Liver (tissue), 9 donors: ENCODE measurements around the gene POFUT1. TPM values are rescaled to one million over a fixed set of nuclear protein-coding genes. Genes with fewer than 3 reads are reported as not detected.

ENCODE experiments used
- DNase-seq: peaks from one replicate; pipeline ENCODE4 v3.0.0-alpha.2; 2017; ENCODE audit warnings: low spot score
- H3K27ac ChIP-seq, 2 donors: one replicate each; pipeline ENCODE4 v1.7.0; 2013; ENCODE audit warnings: inconsistent platforms in 2 of 2, low read length in 2 of 2, control low read depth in 1 of 2, low read depth in 1 of 2, mild to moderate bottlenecking in 1 of 2
- H3K27me3 ChIP-seq, 4 donors: one replicate each; pipeline versions ENCODE4 v1.6.1 to v1.7.0; 2013; ENCODE audit warnings: low read length in 3 of 4, inconsistent platforms in 1 of 4, mild to moderate bottlenecking in 1 of 4, moderate library complexity in 1 of 4; ENCODE audit not compliant: control insufficient read depth in 4 of 4, insufficient read depth in 4 of 4
- H3K36me3 ChIP-seq, 4 donors: one replicate each; pipeline versions ENCODE4 v1.6.1 to v1.7.0; 2013; ENCODE audit warnings: low read length in 3 of 4, mild to moderate bottlenecking in 3 of 4, low read depth in 1 of 4, moderate library complexity in 1 of 4; ENCODE audit not compliant: control insufficient read depth in 4 of 4, insufficient read depth in 3 of 4
- H3K4me1 ChIP-seq, 4 donors: one replicate each; pipeline versions ENCODE4 v1.6.1 to v1.7.0; 2013; ENCODE audit warnings: low read length in 3 of 4, mild to moderate bottlenecking in 3 of 4, moderate library complexity in 1 of 4; ENCODE audit not compliant: control insufficient read depth in 4 of 4, insufficient read depth in 4 of 4
- H3K4me3 ChIP-seq, 3 donors: one replicate each; pipeline versions ENCODE4 v1.6.1 to v1.7.0; 2013; ENCODE audit warnings: low read length in 3 of 3, control low read depth in 1 of 3, low read depth in 1 of 3, mild to moderate bottlenecking in 1 of 3
- H3K9ac ChIP-seq, 2 donors: one replicate each; pipeline ENCODE4 v1.7.0; 2013; ENCODE audit warnings: low read length in 2 of 2, mild to moderate bottlenecking in 2 of 2, moderate library complexity in 2 of 2, control low read depth in 1 of 2, low read depth in 1 of 2
- H3K9me3 ChIP-seq, 4 donors: one replicate each; pipeline versions ENCODE4 v1.6.1 to v1.7.0; 2013; ENCODE audit warnings: low read length in 3 of 4; ENCODE audit not compliant: control insufficient read depth in 4 of 4
- CTCF ChIP-seq: fragments of 150-350 bp; IDR thresholded peaks from 2 replicates; pipeline ENCODE4 v1.5.1; 2017; ENCODE audit warnings: improper control_type of control experiment, low read depth, low read length; ENCODE audit not compliant: missing input control
- FOXA2 ChIP-seq: IDR thresholded peaks from 2 replicates; pipeline ENCODE4 v1.6.1; 2016; ENCODE audit warnings: antibody characterized with exemption
- GABPA ChIP-seq, 2 donors: IDR thresholded peaks in 1 of 2; conservative IDR thresholded peaks in 1 of 2; 2 replicates each; pipeline ENCODE4 v1.6.1; 2016; ENCODE audit warnings: antibody characterized with exemption in 2 of 2, mild to moderate bottlenecking in 1 of 2, moderate library complexity in 1 of 2
- JUND ChIP-seq, 2 donors: IDR thresholded peaks; 2 replicates each; pipeline ENCODE4 v1.6.1; 2016; ENCODE audit warnings: antibody characterized with exemption in 2 of 2
- MAX ChIP-seq: IDR thresholded peaks from 2 replicates; pipeline ENCODE4 v1.6.1; 2016; ENCODE audit warnings: antibody characterized with exemption
- RAD21 ChIP-seq, 2 donors: IDR thresholded peaks; 2 replicates each; pipeline ENCODE4 v1.6.1; 2016; ENCODE audit warnings: antibody characterized with exemption in 2 of 2, mild to moderate bottlenecking in 2 of 2
- RXRA ChIP-seq, 2 donors: IDR thresholded peaks; 2 replicates each; pipeline ENCODE4 v1.6.1; 2017 to 2018; ENCODE audit warnings: antibody characterized with exemption in 2 of 2, mild to moderate bottlenecking in 1 of 2
- SP1 ChIP-seq: IDR thresholded peaks from 2 replicates; pipeline ENCODE4 v1.6.1; 2018; ENCODE audit warnings: antibody characterized with exemption, mild to moderate bottlenecking
- ZBTB33 ChIP-seq: IDR thresholded peaks from 2 replicates; pipeline ENCODE4 v1.6.1; 2016; ENCODE audit warnings: antibody characterized with exemption
- WGBS: extraction: QIAGEN DNeasy Blood & Tissue Kit; methylation state at CpG from one replicate; pipeline ENCODE4 v1.1.7; 2013; 5-methylcytosine and 5-hydroxymethylcytosine counted together
- polyA plus RNA-seq, 2 donors: library from polyadenylated mRNA; stranded (reverse) in 1 of 2; unstranded in 1 of 2; fragments of 200-250 nt in 1 of 2; fragments of >200 nt in 1 of 2; fragmentation: Nextera tagmentation in 1 of 2; extraction: Ambion mirVana in 1 of 2; gene quantifications; one replicate each; pipeline versions ENCODE4 v1.2.1 to v1.2.3, GENCODE V29; 2013 to 2015
- total RNA-seq, 2 donors: library from RNA; depleted of rRNA; stranded (reverse); fragments of >200 nt; gene quantifications; one replicate each; pipeline ENCODE4 v1.2.3, GENCODE V29; 2014
- TF ChIP-seq, protein P1 (sequence below): IDR thresholded peaks from 2 replicates; pipeline ENCODE4 v1.6.1; 2016; ENCODE audit warnings: antibody characterized with exemption, mild to moderate bottlenecking
- donor health status: healthy.
- donor health status: healthy.
- donor health status: healthy.
- donor health status: healthy.
- donor health status: healthy.

The POFUT1 gene
- total and polyA plus RNA-seq, 4 donors, result 14.6 to 43.3 (median 24.8) TPM

DNA sequence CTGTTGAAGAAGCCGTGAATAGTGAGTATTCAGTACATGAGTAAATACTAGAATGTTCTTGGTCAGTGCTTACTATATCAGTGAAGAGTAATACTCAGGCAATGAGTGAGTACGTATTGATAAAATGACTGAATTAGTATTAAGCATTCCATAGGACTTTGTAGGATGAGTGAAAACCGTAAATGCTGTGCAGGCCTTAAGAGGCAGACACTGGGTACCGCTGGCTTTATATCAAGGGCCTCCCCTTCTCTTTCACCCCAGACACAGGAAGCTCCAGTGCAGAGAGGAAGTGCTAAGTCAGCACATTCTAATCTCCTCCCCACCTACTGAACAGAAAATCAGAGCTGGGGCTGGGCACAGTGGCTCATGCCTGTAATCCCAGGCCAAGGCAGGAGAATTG, 24.2 kb downstream of the POFUT1 start:
- Histone ChIP-seq H3K9ac (no peak overlapping the region), H3K27ac (peak overlapping the region in 1 of 2 donors; percentile 22), H3K4me3 (no peak overlapping the region), H3K9me3 (no peaks in the 10 kb centered on the region), H3K36me3 (peaks cover 4 to 41% (median 37%) of the 10 kb centered on the region in 4 donors), H3K4me1 (peaks cover 16 to 53% (median 42%) of the 10 kb centered on the region in 4 donors), H3K27me3 (no peaks in the 10 kb centered on the region)
- 70% methylated on average over 4 of the region's 4 CpGs for WGBS
- no peak for DNase-seq
- TF ChIP-seq, protein P1, sequence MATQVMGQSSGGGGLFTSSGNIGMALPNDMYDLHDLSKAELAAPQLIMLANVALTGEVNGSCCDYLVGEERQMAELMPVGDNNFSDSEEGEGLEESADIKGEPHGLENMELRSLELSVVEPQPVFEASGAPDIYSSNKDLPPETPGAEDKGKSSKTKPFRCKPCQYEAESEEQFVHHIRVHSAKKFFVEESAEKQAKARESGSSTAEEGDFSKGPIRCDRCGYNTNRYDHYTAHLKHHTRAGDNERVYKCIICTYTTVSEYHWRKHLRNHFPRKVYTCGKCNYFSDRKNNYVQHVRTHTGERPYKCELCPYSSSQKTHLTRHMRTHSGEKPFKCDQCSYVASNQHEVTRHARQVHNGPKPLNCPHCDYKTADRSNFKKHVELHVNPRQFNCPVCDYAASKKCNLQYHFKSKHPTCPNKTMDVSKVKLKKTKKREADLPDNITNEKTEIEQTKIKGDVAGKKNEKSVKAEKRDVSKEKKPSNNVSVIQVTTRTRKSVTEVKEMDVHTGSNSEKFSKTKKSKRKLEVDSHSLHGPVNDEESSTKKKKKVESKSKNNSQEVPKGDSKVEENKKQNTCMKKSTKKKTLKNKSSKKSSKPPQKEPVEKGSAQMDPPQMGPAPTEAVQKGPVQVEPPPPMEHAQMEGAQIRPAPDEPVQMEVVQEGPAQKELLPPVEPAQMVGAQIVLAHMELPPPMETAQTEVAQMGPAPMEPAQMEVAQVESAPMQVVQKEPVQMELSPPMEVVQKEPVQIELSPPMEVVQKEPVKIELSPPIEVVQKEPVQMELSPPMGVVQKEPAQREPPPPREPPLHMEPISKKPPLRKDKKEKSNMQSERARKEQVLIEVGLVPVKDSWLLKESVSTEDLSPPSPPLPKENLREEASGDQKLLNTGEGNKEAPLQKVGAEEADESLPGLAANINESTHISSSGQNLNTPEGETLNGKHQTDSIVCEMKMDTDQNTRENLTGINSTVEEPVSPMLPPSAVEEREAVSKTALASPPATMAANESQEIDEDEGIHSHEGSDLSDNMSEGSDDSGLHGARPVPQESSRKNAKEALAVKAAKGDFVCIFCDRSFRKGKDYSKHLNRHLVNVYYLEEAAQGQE, result no peak
- peak in 1 of 2 donors; percentile 26 for TF ChIP-seq RAD21 (IDR thresholded peaks at IDR 0.05)

DNA sequence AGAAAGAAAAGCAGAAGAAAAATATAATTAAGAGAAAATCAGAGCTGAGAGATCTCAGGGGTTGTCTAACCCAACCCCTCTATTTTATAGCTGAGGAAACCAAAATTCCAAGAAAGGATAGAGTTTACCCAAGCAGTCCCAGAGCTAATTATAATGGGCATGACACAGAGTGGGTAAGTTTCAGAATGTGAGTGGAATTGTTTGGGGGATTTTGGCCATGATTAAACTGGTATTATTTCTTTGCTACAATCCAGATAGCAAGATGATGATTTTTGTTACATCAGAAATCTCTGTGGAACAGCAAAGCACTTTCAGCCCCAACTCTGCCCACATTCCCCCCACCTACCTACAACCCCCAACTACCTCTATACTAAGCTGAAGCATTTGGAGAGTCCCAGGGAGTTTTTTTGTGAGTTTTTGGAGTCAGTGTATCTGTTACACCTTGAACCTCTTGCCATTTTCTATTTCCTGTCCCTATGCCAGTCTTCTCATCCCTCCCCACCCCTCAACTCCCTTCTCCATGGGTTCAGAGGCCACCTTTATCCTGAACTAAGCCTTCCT, 24.7 kb downstream of the POFUT1 start:
- TF ChIP-seq GABPA (IDR thresholded peaks at IDR 0.05 in 1 of 2, conservative IDR thresholded peaks at IDR 0.05 in 1 of 2) (no peak), RXRA (IDR thresholded peaks at IDR 0.05) (no peak), ZBTB33 (no peak), SP1 (no peak), FOXA2 (no peak), CTCF (no peak), MAX (no peak), JUND (IDR thresholded peaks at IDR 0.05) (no peak)
- TF ChIP-seq, protein P1, result no peak
- peaks cover 4 to 41% (median 39%) of the 10 kb centered on the region in 4 donors for H3K36me3 ChIP-seq
- H3K4me1 ChIP-seq, result peaks cover 11 to 51% (median 39%) of the 10 kb centered on the region in 4 donors
- no peak for DNase-seq
- H3K9ac ChIP-seq, result no peak overlapping the region
- H3K27ac ChIP-seq, result peak overlapping the region in 1 of 2 donors; percentile 22
- H3K4me3 ChIP-seq, result no peak overlapping the region
- no peaks in the 10 kb centered on the region for H3K9me3 ChIP-seq
- no peaks in the 10 kb centered on the region for H3K27me3 ChIP-seq
